Tibial nerve (tissue), 4 donors: Measurements from ENCODE around the gene TMTC1.
A peak's percentile ranks its signal among the peaks of the same experiment; 100 is the strongest.

Source experiments
- CTCF ChIP-seq, 5 experiments: fragments of 200-600 bp in 3 of 5; fragments of 450-650 bp in 2 of 5; sonication (generic) in 3 of 5; IDR thresholded peaks; one replicate each; pipeline ENCODE4 v1.5.1; 2016 to 2019; ENCODE audit warnings: antibody characterized with exemption in 5 of 5, mild to moderate bottlenecking in 3 of 5, moderate library complexity in 2 of 5
- EP300 ChIP-seq, 2 donors: sonication (generic); formaldehyde crosslinking; IDR thresholded peaks; one replicate each; pipeline ENCODE4 v1.6.1; 2017; ENCODE audit warnings: antibody characterized with exemption in 2 of 2, mild to moderate bottlenecking in 1 of 2

- TF ChIP-seq CTCF (IDR thresholded peaks at IDR 0.05) = peak in 4 of 5 experiments; percentile 8 to 52 (median 32)
- peak in 1 of 2 donors; percentile 17 for TF ChIP-seq EP300 (IDR thresholded peaks at IDR 0.05)
These were observed 192.4 kb downstream of the TMTC1 start for GRCh38 chr12:29591140-29592020.
